Fibroblast of the conjunctiva (primary cell): ENCODE results near the gene UBE2G2.

Source experiments
- DNase-seq: peaks from one replicate; pipeline ENCODE4 v3.0.0-alpha.2; 2010; ENCODE audit warnings: low read depth

Gene UBE2G2

GRCh38 chr21:44763451-44764318, 37.9 kb downstream of the UBE2G2 start:
- DNase-seq: no peak

GRCh38 chr21:44763050-44763378, 38.6 kb downstream of the UBE2G2 start:
- DNase-seq: no peak

- DNase-seq: no peak
Measured at GRCh38 chr21:44762221-44763049, 39.2 kb downstream of the UBE2G2 start.

- no peak for DNase-seq
Measured at GRCh38 chr21:44761747-44762208, 39.8 kb downstream of the UBE2G2 start.

GRCh38 chr21:44761011-44761729, 40.5 kb downstream of the UBE2G2 start:
- DNase-seq: no peak

- DNase-seq: no peak
Measured at GRCh38 chr21:44760376-44760775, 41.2 kb downstream of the UBE2G2 start.

GRCh38 chr21:44759628-44760285, 41.9 kb downstream of the UBE2G2 start:
- no peak for DNase-seq

- DNase-seq: no peak
Measured at GRCh38 chr21:44758781-44759627, 42.6 kb downstream of the UBE2G2 start.

GRCh38 chr21:44758141-44758561, 43.5 kb downstream of the UBE2G2 start:
- no peak for DNase-seq

GRCh38 chr21:44757731-44758130, 43.9 kb downstream of the UBE2G2 start:
- no peak for DNase-seq

- DNase-seq: no peak
Measured at GRCh38 chr21:44756423-44757185, 45.0 kb downstream of the UBE2G2 start.

- DNase-seq: no peak
Measured at GRCh38 chr21:44755227-44755626, 46.4 kb downstream of the UBE2G2 start.

- no peak for DNase-seq
Measured at GRCh38 chr21:44753357-44753756, 48.3 kb downstream of the UBE2G2 start.

- no peak for DNase-seq
Measured at GRCh38 chr21:44752671-44753235, 48.9 kb downstream of the UBE2G2 start.

GRCh38 chr21:44751799-44752636, 49.6 kb downstream of the UBE2G2 start:
- DNase-seq: no peak

- no peak for DNase-seq
Measured at GRCh38 chr21:44751186-44751798, 50.3 kb downstream of the UBE2G2 start.

- DNase-seq: no peak
Measured at GRCh38 chr21:44750675-44751025, 51.0 kb downstream of the UBE2G2 start.
